ENCODE data around the gene TRIM9. TPM values are rescaled to one million over a fixed set of nuclear protein-coding genes. Genes with fewer than 3 reads are reported as not detected.

TRIM9 gene
- total and polyA plus RNA-seq, 5 donors, result 0.29 to 1.2 (median 0.77) TPM

GRCh38 chr14:51092965-51093364 is 1.9 kb downstream of the TRIM9 start:
- Histone ChIP-seq H3K9me3 (ENCODE audit: control insufficient read depth, low read length) (no peaks in the 10 kb centered on the region), H3K27ac (ENCODE audit: low read length) (no peak overlapping the region), H3K4me3 (ENCODE audit: low read length) (no peak overlapping the region), H3K27me3 (ENCODE audit: control insufficient read depth, insufficient read depth) (no peaks in the 10 kb centered on the region), H3K4me1 (ENCODE audit: control insufficient read depth, insufficient read depth, low read length) (peaks cover 9% of the 10 kb centered on the region)
- DNase-seq, result no peak
- intact Hi-C loops (cut with DNase I), result no loop called here
- 73% methylated on average over 7 of the region's 7 CpGs for WGBS
- no peak for ATAC-seq

- ATAC-seq, result no peak
- no peaks in the 10 kb centered on the region for H3K9me3 ChIP-seq (ENCODE audit: control insufficient read depth, low read length)
- H3K4me3 ChIP-seq (ENCODE audit: low read length), result no peak overlapping the region
- DNase-seq, result no peak
- H3K4me1 ChIP-seq (ENCODE audit: control insufficient read depth, insufficient read depth, low read length), result peaks cover 6% of the 10 kb centered on the region
- intact Hi-C loops (cut with DNase I), result no loop called here
- no peaks in the 10 kb centered on the region for H3K27me3 ChIP-seq (ENCODE audit: control insufficient read depth, insufficient read depth)
- H3K27ac ChIP-seq (ENCODE audit: low read length), result no peak overlapping the region
- WGBS, result 69% methylated on average over 1 of the region's 1 CpG
Measured at GRCh38 chr14:51089278-51089677, 5.6 kb downstream of the TRIM9 start.

DNA sequence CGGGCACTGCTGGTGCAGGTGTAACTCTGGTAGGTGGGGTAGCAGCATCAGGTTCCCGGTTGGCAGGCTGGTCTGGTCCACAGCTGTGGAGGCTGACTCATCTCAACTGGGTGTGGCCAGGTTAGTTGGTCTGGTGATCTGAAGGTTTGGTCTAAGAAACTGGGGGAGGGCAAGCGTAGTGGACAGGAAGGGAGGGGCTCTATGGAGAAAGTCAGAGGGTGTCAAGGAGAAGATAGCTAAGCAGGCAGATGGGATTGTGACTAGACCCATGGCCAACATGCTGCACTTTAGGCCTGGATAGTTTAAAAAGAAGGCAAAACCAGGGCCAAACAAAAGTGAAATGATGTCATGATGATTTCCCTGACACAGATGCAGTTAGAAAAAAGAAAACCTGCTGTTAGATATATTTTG is 7.9 kb downstream of the TRIM9 start:
- H3K4me3 ChIP-seq (ENCODE audit: low read length), result no peak overlapping the region
- H3K9me3 ChIP-seq (ENCODE audit: control insufficient read depth, low read length), result no peaks in the 10 kb centered on the region
- no peaks in the 10 kb centered on the region for H3K4me1 ChIP-seq (ENCODE audit: control insufficient read depth, insufficient read depth, low read length)
- ATAC-seq (peak in 1 of 2 donors; percentile 45), DNase-seq (no peak)
- WGBS, result 87% methylated on average over 3 of the region's 3 CpGs
- no peaks in the 10 kb centered on the region for H3K27me3 ChIP-seq (ENCODE audit: control insufficient read depth, insufficient read depth)
- no peak overlapping the region for H3K27ac ChIP-seq (ENCODE audit: low read length)
- intact Hi-C loops (cut with DNase I), result no loop called here

GRCh38 chr14:51086044-51086443 is 8.9 kb downstream of the TRIM9 start:
- 54% methylated on average over 2 of the region's 2 CpGs for WGBS
- Histone ChIP-seq H3K27ac (ENCODE audit: low read length) (no peak overlapping the region), H3K9me3 (ENCODE audit: control insufficient read depth, low read length) (no peaks in the 10 kb centered on the region), H3K4me3 (ENCODE audit: low read length) (no peak overlapping the region), H3K4me1 (ENCODE audit: control insufficient read depth, insufficient read depth, low read length) (no peaks in the 10 kb centered on the region), H3K27me3 (ENCODE audit: control insufficient read depth, insufficient read depth) (no peaks in the 10 kb centered on the region)
- ATAC-seq (no peak), DNase-seq (no peak)
- intact Hi-C loops (cut with DNase I), result no loop called here

DNA sequence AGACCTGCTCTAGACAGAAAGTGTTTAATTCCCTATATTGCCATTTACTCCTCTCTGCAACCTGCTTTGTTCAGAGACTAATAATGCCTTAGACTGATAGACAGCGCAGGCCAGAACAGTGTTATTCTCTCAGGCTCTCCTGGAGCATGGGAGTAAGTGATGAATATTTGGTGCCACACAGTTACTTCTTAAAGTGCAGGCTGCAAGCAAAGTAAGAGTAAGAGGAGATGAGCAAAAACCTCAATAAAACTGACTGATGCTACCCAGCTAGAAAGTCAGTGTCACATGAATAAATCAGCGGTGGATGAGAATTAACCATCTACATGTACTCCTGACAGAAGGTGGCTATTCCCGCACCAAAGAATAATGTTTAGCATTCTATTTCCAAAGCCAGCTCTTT is 9.9 kb downstream of the TRIM9 start:
- Histone ChIP-seq H3K4me3 (ENCODE audit: low read length) (no peak overlapping the region), H3K27me3 (ENCODE audit: control insufficient read depth, insufficient read depth) (no peaks in the 10 kb centered on the region), H3K4me1 (ENCODE audit: control insufficient read depth, insufficient read depth, low read length) (no peaks in the 10 kb centered on the region), H3K27ac (ENCODE audit: low read length) (no peak overlapping the region), H3K9me3 (ENCODE audit: control insufficient read depth, low read length) (no peaks in the 10 kb centered on the region)
- DNase-seq, result no peak
- WGBS, result 94% methylated on average over 3 of the region's 3 CpGs
- ATAC-seq, result no peak
- intact Hi-C loops (cut with DNase I), result no loop called here

DNA sequence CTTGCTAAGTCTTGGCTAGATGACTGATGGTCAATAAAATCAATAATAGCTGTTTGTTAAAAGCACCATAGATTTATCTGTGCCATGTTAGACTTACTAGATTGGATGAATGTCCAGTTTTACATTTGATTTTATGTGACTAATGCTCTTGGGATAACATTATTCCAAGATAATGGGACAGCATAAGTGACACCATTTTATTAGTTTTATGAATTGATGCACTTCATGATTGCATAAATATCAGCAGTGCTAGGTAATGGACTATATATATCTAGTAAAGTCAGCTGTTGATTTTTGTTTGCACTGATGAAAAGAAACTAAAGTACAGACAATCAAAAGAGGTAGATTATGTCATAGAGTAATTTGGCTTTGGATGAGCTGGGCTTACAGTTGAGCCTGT is 10.4 kb downstream of the TRIM9 start:
- H3K9me3 ChIP-seq (ENCODE audit: control insufficient read depth, low read length), result no peaks in the 10 kb centered on the region
- peaks cover under 1% of the 10 kb centered on the region for H3K4me1 ChIP-seq (ENCODE audit: control insufficient read depth, insufficient read depth, low read length)
- no peaks in the 10 kb centered on the region for H3K27me3 ChIP-seq (ENCODE audit: control insufficient read depth, insufficient read depth)
- DNase-seq (no peak), ATAC-seq (no peak)
- no peak overlapping the region for H3K4me3 ChIP-seq (ENCODE audit: low read length)
- no peak overlapping the region for H3K27ac ChIP-seq (ENCODE audit: low read length)
- intact Hi-C loops (cut with DNase I), result no loop called here

GRCh38 chr14:51082349-51082748 is 12.6 kb downstream of the TRIM9 start:
- H3K9me3 ChIP-seq (ENCODE audit: control insufficient read depth, low read length), result no peaks in the 10 kb centered on the region
- H3K4me1 ChIP-seq (ENCODE audit: control insufficient read depth, insufficient read depth, low read length), result peaks cover 3% of the 10 kb centered on the region
- DNase-seq, result no peak
- WGBS, result 75% methylated on average over 1 of the region's 1 CpG
- intact Hi-C loops (cut with DNase I), result no loop called here
- no peaks in the 10 kb centered on the region for H3K27me3 ChIP-seq (ENCODE audit: control insufficient read depth, insufficient read depth)
- ATAC-seq, result peak in 1 of 2 donors; percentile 31
- no peak overlapping the region for H3K4me3 ChIP-seq (ENCODE audit: low read length)
- no peak overlapping the region for H3K27ac ChIP-seq (ENCODE audit: low read length)

GRCh38 chr14:51081712-51082111 is 13.2 kb downstream of the TRIM9 start:
- intact Hi-C loops (cut with DNase I), result no loop called here
- Histone ChIP-seq H3K27me3 (ENCODE audit: control insufficient read depth, insufficient read depth) (no peaks in the 10 kb centered on the region), H3K27ac (ENCODE audit: low read length) (no peak overlapping the region), H3K4me1 (ENCODE audit: control insufficient read depth, insufficient read depth, low read length) (peaks cover 3% of the 10 kb centered on the region), H3K9me3 (ENCODE audit: control insufficient read depth, low read length) (no peaks in the 10 kb centered on the region), H3K4me3 (ENCODE audit: low read length) (no peak overlapping the region)
- DNase-seq (no peak), ATAC-seq (no peak)
- WGBS, result 79% methylated on average over 3 of the region's 3 CpGs

DNA sequence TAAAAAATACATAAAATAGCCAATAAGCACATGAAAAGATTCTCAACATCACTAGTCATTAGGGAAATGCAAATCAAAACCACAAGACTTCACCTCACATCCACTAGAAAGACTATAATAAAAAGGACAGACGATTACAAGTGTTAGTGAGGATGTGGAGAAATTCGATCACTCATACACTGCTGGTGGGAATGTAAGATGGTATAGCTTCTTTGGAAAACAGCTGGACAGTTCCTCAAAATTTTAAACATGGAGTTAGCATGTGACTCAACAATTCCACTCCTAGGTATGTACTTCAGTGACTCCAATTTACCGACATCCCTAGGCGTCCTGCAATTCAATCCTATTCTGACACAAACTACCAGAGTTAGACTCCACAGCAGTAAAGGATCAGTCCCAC is 13.7 kb downstream of the TRIM9 start:
- Histone ChIP-seq H3K27me3 (ENCODE audit: control insufficient read depth, insufficient read depth) (no peaks in the 10 kb centered on the region), H3K9me3 (ENCODE audit: control insufficient read depth, low read length) (no peaks in the 10 kb centered on the region), H3K4me3 (ENCODE audit: low read length) (no peak overlapping the region), H3K4me1 (ENCODE audit: control insufficient read depth, insufficient read depth, low read length) (peaks cover 3% of the 10 kb centered on the region), H3K27ac (ENCODE audit: low read length) (no peak overlapping the region)
- WGBS, result 81% methylated on average over 4 of the region's 4 CpGs
- ATAC-seq, result no peak
- DNase-seq, result no peak
- intact Hi-C loops (cut with DNase I), result no loop called here

GRCh38 chr14:51080645-51081044 is 14.3 kb downstream of the TRIM9 start:
- ATAC-seq, result no peak

DNA sequence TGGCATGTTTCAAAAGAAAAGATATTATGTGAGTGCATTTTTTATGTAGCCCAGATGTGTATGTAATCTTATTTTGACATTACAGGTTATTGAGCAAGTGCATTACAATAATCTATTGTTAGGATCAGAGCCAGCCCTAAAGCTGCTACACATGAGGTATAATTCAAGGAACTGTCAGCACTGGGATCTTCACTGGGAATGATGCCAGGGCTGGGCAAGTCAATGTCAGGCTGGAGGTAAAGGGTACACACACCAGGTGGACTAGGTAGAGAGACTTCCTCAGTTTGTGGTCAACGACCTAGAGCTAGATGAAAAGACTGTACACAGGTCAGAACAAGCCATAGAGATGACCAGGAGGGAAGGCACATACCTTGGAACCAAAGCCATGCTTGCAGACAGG is 15.4 kb downstream of the TRIM9 start:
- intact Hi-C loops (cut with DNase I), result no loop called here
- no peak for ATAC-seq
- Histone ChIP-seq H3K27me3 (ENCODE audit: control insufficient read depth, insufficient read depth) (no peaks in the 10 kb centered on the region), H3K27ac (ENCODE audit: low read length) (no peak overlapping the region), H3K4me3 (ENCODE audit: low read length) (no peak overlapping the region), H3K9me3 (ENCODE audit: control insufficient read depth, low read length) (no peaks in the 10 kb centered on the region), H3K4me1 (ENCODE audit: control insufficient read depth, insufficient read depth, low read length) (peaks cover 3% of the 10 kb centered on the region)
- DNase-seq, result no peak
- WGBS, result 48% methylated on average over 1 of the region's 1 CpG

More at GRCh38 chr14:51080645-51081044, 14.3 kb downstream of the TRIM9 start:
- Histone ChIP-seq H3K9me3 (ENCODE audit: control insufficient read depth, low read length) (no peaks in the 10 kb centered on the region), H3K27me3 (ENCODE audit: control insufficient read depth, insufficient read depth) (no peaks in the 10 kb centered on the region), H3K4me3 (ENCODE audit: low read length) (no peak overlapping the region), H3K27ac (ENCODE audit: low read length) (no peak overlapping the region), H3K4me1 (ENCODE audit: control insufficient read depth, insufficient read depth, low read length) (peaks cover 3% of the 10 kb centered on the region)
- no peak for DNase-seq
- intact Hi-C loops (cut with DNase I), result no loop called here
- WGBS, result 28% methylated on average over 3 of the region's 3 CpGs

DNA sequence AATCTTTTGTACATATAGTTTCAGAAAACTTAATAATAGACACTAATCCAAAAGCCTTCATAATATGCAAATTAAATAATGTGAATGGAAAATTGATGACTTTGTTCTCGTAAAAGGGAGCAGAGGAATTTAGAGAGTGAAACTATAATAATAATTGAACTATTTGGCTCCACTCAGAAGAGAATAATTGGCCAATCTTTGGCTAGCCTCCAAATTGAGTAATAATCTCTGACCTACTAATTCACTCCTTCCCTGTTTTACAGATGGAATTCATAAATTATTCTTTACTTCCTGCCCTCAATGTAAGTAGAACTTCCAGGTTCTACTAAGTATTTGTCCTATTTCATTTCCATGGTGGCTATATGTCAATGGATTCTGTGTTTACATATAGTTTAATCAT is 15.8 kb downstream of the TRIM9 start:
- 65% methylated on average over 1 of the region's 1 CpG for WGBS
- peaks cover 3% of the 10 kb centered on the region for H3K4me1 ChIP-seq (ENCODE audit: control insufficient read depth, insufficient read depth, low read length)
- ATAC-seq (no peak), DNase-seq (no peak)
- no peak overlapping the region for H3K4me3 ChIP-seq (ENCODE audit: low read length)
- no peaks in the 10 kb centered on the region for H3K9me3 ChIP-seq (ENCODE audit: control insufficient read depth, low read length)
- H3K27ac ChIP-seq (ENCODE audit: low read length), result no peak overlapping the region
- intact Hi-C loops (cut with DNase I), result no loop called here
- H3K27me3 ChIP-seq (ENCODE audit: control insufficient read depth, insufficient read depth), result no peaks in the 10 kb centered on the region
